IMR-90 (cell line): Measurements from ENCODE around the gene KDM4F. TPM values are rescaled to one million over a fixed set of nuclear protein-coding genes. Genes with fewer than 3 reads are reported as not detected.

Source experiments
- ATAC-seq: fragments of 200-7000 bp; cut with Tn5 transposase; 2 replicates; pipeline ENCODE4 v1.9.1; 2020; ENCODE audit warnings: low read depth, mild to moderate bottlenecking, moderate library complexity
- BruUV-seq: library from RNA; stranded (reverse); fragments of 400-500 nt; replicated peaks from 2 replicates; lab custom pipeline; 2021; lab: Mats Ljungman, UMichigan
- CTCF ChIA-PET: fragments of 300-600 bp; formaldehyde crosslinking; extraction: SDS; loops from one replicate; lab custom pipeline; 2021; ENCODE audit warnings: antibody characterized with exemption; lab: Yijun Ruan, JAX
- POLR2A ChIA-PET: fragments of 300-600 bp; sonication (Branson Sonifier 250); formaldehyde crosslinking; loops from one replicate; lab custom pipeline; 2022; ENCODE audit warnings: antibody characterized with exemption; ENCODE audit not compliant: unreplicated experiment; lab: Charles Lee
- DNase-seq: peaks from one replicate; pipeline ENCODE4 v3.0.0; 2013
- H2AFZ ChIP-seq: replicated peaks from 2 replicates; pipeline ENCODE3; 2013; ENCODE audit warnings: low read length, mild to moderate bottlenecking; ENCODE audit not compliant: poor library complexity
- H2AK5ac ChIP-seq: 2 replicates; pipeline ENCODE4 v1.6.1; 2013; ENCODE audit warnings: low read depth, low read length, inconsistent platforms
- H2AK9ac ChIP-seq: replicated peaks from 2 replicates; pipeline ENCODE3; 2013; ENCODE audit warnings: mild to moderate bottlenecking, low read depth, low read length, moderate library complexity; ENCODE audit not compliant: poor library complexity
- H2BK120ac ChIP-seq: 2 replicates; pipeline ENCODE4 v1.6.1; 2013; ENCODE audit warnings: low read depth, low read length, inconsistent platforms
- H2BK15ac ChIP-seq: 3 replicates; pipeline ENCODE4 v1.6.1; 2013; ENCODE audit warnings: low read depth, low read length, inconsistent platforms
- H2BK20ac ChIP-seq: 2 replicates; pipeline ENCODE4 v1.6.1; 2013; ENCODE audit warnings: low read depth, mild to moderate bottlenecking, inconsistent platforms, low read length, moderate library complexity
- H2BK5ac ChIP-seq: 2 replicates; pipeline ENCODE4 v1.6.1; 2013; ENCODE audit warnings: mild to moderate bottlenecking, low read depth, low read length, inconsistent platforms; ENCODE audit not compliant: poor library complexity, severe bottlenecking
- H3K14ac ChIP-seq: replicated peaks from 2 replicates; pipeline ENCODE4 v1.6.1; 2013; ENCODE audit warnings: low read depth, low read length, inconsistent platforms
- H3K18ac ChIP-seq: 2 replicates; pipeline ENCODE4 v1.6.1; 2013; ENCODE audit warnings: low read depth, low read length, control low read depth
- H3K23ac ChIP-seq: 2 replicates; pipeline ENCODE4 v1.6.1; 2013; ENCODE audit warnings: low read depth, low read length, inconsistent platforms
- H3K27ac ChIP-seq: 2 replicates; pipeline ENCODE4 v1.5.1; 2013; ENCODE audit warnings: mild to moderate bottlenecking, control low read depth, low read length; ENCODE audit not compliant: insufficient read depth
- H3K27me3 ChIP-seq: 2 replicates; pipeline ENCODE4 v1.6.1; 2013; ENCODE audit warnings: low read length; ENCODE audit not compliant: control insufficient read depth, insufficient read depth
- H3K36me3 ChIP-seq: 2 replicates; pipeline ENCODE4 v1.6.1; 2013; ENCODE audit warnings: low read length, mixed read lengths; ENCODE audit not compliant: control insufficient read depth, insufficient read depth
- H3K4ac ChIP-seq: 2 replicates; pipeline ENCODE4 v1.6.1; 2013; ENCODE audit warnings: low read depth, low read length, inconsistent platforms
- H3K4me1 ChIP-seq: 2 replicates; pipeline ENCODE4 v1.6.1; 2013; ENCODE audit warnings: low read length, mixed read lengths; ENCODE audit not compliant: control insufficient read depth, insufficient read depth
- H3K4me2 ChIP-seq: 2 replicates; pipeline ENCODE4 v1.6.1; 2013; ENCODE audit warnings: low read depth, mild to moderate bottlenecking, control low read depth, low read length, moderate library complexity
- H3K4me3 ChIP-seq: 2 replicates; pipeline ENCODE4 v1.5.1; 2013; ENCODE audit warnings: low read depth, mild to moderate bottlenecking, control low read depth, low read length, moderate library complexity; ENCODE audit not compliant: insufficient read depth
- H3K56ac ChIP-seq: 2 replicates; pipeline ENCODE4 v1.6.1; 2013; ENCODE audit warnings: low read length, inconsistent platforms; ENCODE audit not compliant: insufficient read depth; ENCODE audit errors: extremely low read depth
- H3K79me1 ChIP-seq, 2 experiments: 2 replicates each; pipeline ENCODE4 v1.6.1; 2013; ENCODE audit warnings: low read length in 2 of 2, inconsistent platforms in 1 of 2, low read depth in 1 of 2
- H3K9ac ChIP-seq: 2 replicates; pipeline ENCODE4 v1.6.1; 2013; ENCODE audit warnings: low read depth, low read length, control low read depth
- H3K9me1 ChIP-seq: 2 replicates; pipeline ENCODE4 v1.6.1; 2013; ENCODE audit warnings: low read length, inconsistent platforms; ENCODE audit not compliant: insufficient read depth
- H3K9me3 ChIP-seq: 2 replicates; pipeline ENCODE4 v1.6.1; 2013; ENCODE audit warnings: low read length; ENCODE audit not compliant: control insufficient read depth, insufficient read depth
- H4K20me1 ChIP-seq: 2 replicates; pipeline ENCODE4 v1.6.1; 2013; ENCODE audit warnings: low read length, inconsistent platforms; ENCODE audit not compliant: insufficient read depth
- H4K5ac ChIP-seq: 2 replicates; pipeline ENCODE4 v1.6.1; 2013; ENCODE audit warnings: mild to moderate bottlenecking, low read depth, low read length, control low read depth
- H4K8ac ChIP-seq, 2 experiments: 2 replicates each; pipeline ENCODE4 v1.6.1; 2013; ENCODE audit warnings: low read depth in 2 of 2, low read length in 2 of 2, control low read depth in 1 of 2, inconsistent platforms in 1 of 2
- H4K91ac ChIP-seq: 2 replicates; pipeline ENCODE4 v1.6.1; 2013; ENCODE audit warnings: low read depth, low read length, inconsistent platforms; ENCODE audit not compliant: insufficient read depth
- MAFK ChIP-seq: IDR thresholded peaks from 2 replicates; pipeline ENCODE4 v1.6.1; 2012; ENCODE audit warnings: low read depth, low read length, improper control_type of control experiment
- MXI1 ChIP-seq: IDR thresholded peaks from 2 replicates; pipeline ENCODE4 v1.6.1; 2012; ENCODE audit warnings: low read depth, mild to moderate bottlenecking, low read length, moderate library complexity, borderline replicate concordance
- WGBS, 2 experiments: methylation state at CpG; one replicate each; pipeline versions ENCODE4 v1.1.5 to v1.1.7; 2013; ENCODE audit warnings: missing lambda C conversion rate in 2 of 2; ENCODE audit not compliant: insufficient read length in 1 of 2; ENCODE audit errors: extremely low coverage in 2 of 2; 5-methylcytosine and 5-hydroxymethylcytosine counted together
- dilution Hi-C: fragments of 300-500 bp; cut with HindIII; formaldehyde crosslinking; loops from one replicate; pipeline ENCODE4 v1.14.3; 2018; ENCODE audit warnings: low sequenced_read_pairs; ENCODE audit not compliant: unreplicated experiment
- in situ Hi-C: fragments of 300-500 bp; cut with MboI; formaldehyde crosslinking; loops from 3 replicates; pipeline ENCODE4 v1.14.3; 2019; ENCODE audit warnings: low sequenced_read_pairs, inconsistent platforms, mixed read lengths
- intact Hi-C: fragments of 100-400 bp; cut with micrococcal nuclease; formaldehyde crosslinking; loops from 2 replicates; pipeline ENCODE4 v1.10.0; 2022
- polyA plus RNA-seq, 3 experiments: library from polyadenylated mRNA; depleted of rRNA; stranded (reverse); fragments of >200 nt; gene quantifications; 2 replicates each; pipeline ENCODE4 v1.2.3, GENCODE V29; 2012; ENCODE audit warnings: low replicate concordance in 1 of 3
- total RNA-seq: library from RNA; depleted of rRNA; stranded (reverse); fragments of >200 nt; gene quantifications from 2 replicates; pipeline ENCODE4 v1.2.3, GENCODE V29; 2012

Gene KDM4F
- total and polyA plus RNA-seq, 2 of the 4 experiments (the other 2 are of a cell fraction), result not detected

DNA sequence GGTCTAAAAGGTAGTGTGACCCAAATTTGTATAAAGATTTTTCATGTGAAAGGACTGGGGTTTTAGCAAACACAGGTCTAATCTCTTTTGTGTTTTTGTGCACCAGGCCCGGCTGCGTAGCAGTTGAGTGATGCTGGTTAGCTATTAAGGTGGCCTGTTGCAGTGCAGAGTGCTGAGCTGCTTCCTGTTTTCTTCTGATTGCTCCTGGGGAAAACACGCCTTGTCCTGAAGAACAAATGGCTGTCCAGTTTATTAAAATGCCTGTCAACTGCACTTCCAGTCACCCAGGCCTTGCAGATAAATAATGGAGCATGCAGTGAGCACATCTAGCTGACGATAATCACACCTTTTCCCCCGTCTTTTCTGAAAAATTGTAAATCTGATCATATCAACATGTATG lies 19.3 kb downstream of the KDM4F start:
- Histone ChIP-seq H4K5ac (no peak overlapping the region), H4K8ac (peak overlapping the region; percentile 37 to 66; a peak in 2 of 4 replicates), H3K56ac (no peak overlapping the region), H3K27me3 (no peaks in the 10 kb centered on the region), H3K27ac (no peak overlapping the region), H3K14ac (no peak overlapping the region), H2BK15ac (no peak overlapping the region), H3K23ac (no peak overlapping the region), H3K9ac (no peak overlapping the region), H3K18ac (no peak overlapping the region), H2AK5ac (no peak overlapping the region), H3K4me1 (no peaks in the 10 kb centered on the region), H3K79me1 (peaks cover 9 to 22% of the 10 kb centered on the region in 2 experiments; a peak in 2 of 4 replicates), H4K91ac (no peak overlapping the region), H2BK20ac (no peak overlapping the region), H2AFZ (peak overlapping the region; percentile 65), H3K4ac (no peak overlapping the region), H2BK120ac (no peak overlapping the region), H3K4me2 (peak overlapping the region; percentile 98), H3K9me1 (no peaks in the 10 kb centered on the region), H3K36me3 (no peaks in the 10 kb centered on the region), H4K20me1 (no peaks in the 10 kb centered on the region), H2AK9ac (no peak overlapping the region), H3K4me3 (peak overlapping the region; percentile 91), H2BK5ac (no peak overlapping the region), H3K9me3 (no peaks in the 10 kb centered on the region)
- peak; percentile 87 for DNase-seq
- intact Hi-C loops, result loop anchor here (1.0 to 5.0 kb wide), 4 partner anchors 96 to 1359 kb away; partner anchors contain the start of genes CWC15 and KDM4D
- no CpG with 5 or more reads among the region's 5 CpGs for WGBS, 2 experiments
- dilution Hi-C loops, result no loop called here
- TF ChIP-seq MXI1, result no peak
- 0 out of 2 replicates have a peak, but pooled peaks have one; percentile 4 for TF ChIP-seq MAFK
- peak; percentile 19 for ATAC-seq
- CTCF ChIA-PET, result interaction anchor here (0.5 kb wide), 1 partner anchor 1395 kb away, joined by 5 read pairs; no protein-coding TSS in a partner anchor
- BruUV-seq, result no TSS peak
- POLR2A ChIA-PET, result no interaction called here
- in situ Hi-C loops, result loop anchor here (25.0 kb wide), 1 partner anchor 1369 kb away; no protein-coding TSS in a partner anchor
